ENCODE results near the gene MT1X.

Gene MT1X

GRCh38 chr16:56691885-56692284, 9.6 kb downstream of the MT1X start:
- H3K27me3 ChIP-seq (ENCODE audit: insufficient read depth, low read length), result peaks cover 2% of the 10 kb centered on the region
- H3K9me3 ChIP-seq (ENCODE audit: low read length), result no peaks in the 10 kb centered on the region
- H3K36me3 ChIP-seq (ENCODE audit: insufficient read depth, low read length), result no peaks in the 10 kb centered on the region
- H3K4me3 ChIP-seq (ENCODE audit: low read length), result no peak overlapping the region
- H2AFZ ChIP-seq (ENCODE audit: low read depth, low read length), result no peak overlapping the region
- H3K4me1 ChIP-seq (ENCODE audit: insufficient read depth, low read length), result no peaks in the 10 kb centered on the region

- no peak overlapping the region for H3K4me3 ChIP-seq (ENCODE audit: low read length)
- peaks cover 4% of the 10 kb centered on the region for H3K27me3 ChIP-seq (ENCODE audit: insufficient read depth, low read length)
These were observed 13.0 kb downstream of the MT1X start for GRCh38 chr16:56695246-56695645.

GRCh38 chr16:56697456-56698155, 15.3 kb downstream of the MT1X start:
- H3K4me3 ChIP-seq (ENCODE audit: low read length), result no peak overlapping the region
- no peaks in the 10 kb centered on the region for H3K36me3 ChIP-seq (ENCODE audit: insufficient read depth, low read length)
- H3K9me3 ChIP-seq (ENCODE audit: low read length), result no peaks in the 10 kb centered on the region
- H3K27me3 ChIP-seq (ENCODE audit: insufficient read depth, low read length), result peaks cover 4% of the 10 kb centered on the region
- H3K4me1 ChIP-seq (ENCODE audit: insufficient read depth, low read length), result peaks cover 5% of the 10 kb centered on the region
- H2AFZ ChIP-seq (ENCODE audit: low read depth, low read length), result no peak overlapping the region

More at GRCh38 chr16:56695246-56695645, 13.0 kb downstream of the MT1X start:
- H3K9me3 ChIP-seq (ENCODE audit: low read length), result no peaks in the 10 kb centered on the region
- no peaks in the 10 kb centered on the region for H3K4me1 ChIP-seq (ENCODE audit: insufficient read depth, low read length)
- H3K36me3 ChIP-seq (ENCODE audit: insufficient read depth, low read length), result no peaks in the 10 kb centered on the region
- H2AFZ ChIP-seq (ENCODE audit: low read depth, low read length), result no peak overlapping the region

- H3K27me3 ChIP-seq (ENCODE audit: insufficient read depth, low read length), result peaks cover 8% of the 10 kb centered on the region
- H3K9me3 ChIP-seq (ENCODE audit: low read length), result no peaks in the 10 kb centered on the region
- no peaks in the 10 kb centered on the region for H3K36me3 ChIP-seq (ENCODE audit: insufficient read depth, low read length)
- no peak overlapping the region for H2AFZ ChIP-seq (ENCODE audit: low read depth, low read length)
- no peak overlapping the region for H3K4me3 ChIP-seq (ENCODE audit: low read length)
- H3K4me1 ChIP-seq (ENCODE audit: insufficient read depth, low read length), result peaks cover 9% of the 10 kb centered on the region
These were observed 17.9 kb downstream of the MT1X start for GRCh38 chr16:56700195-56700594.

- Histone ChIP-seq H2AFZ (ENCODE audit: low read depth, low read length) (no peak overlapping the region), H3K9me3 (ENCODE audit: low read length) (no peaks in the 10 kb centered on the region), H3K4me1 (ENCODE audit: insufficient read depth, low read length) (peaks cover 9% of the 10 kb centered on the region), H3K27me3 (ENCODE audit: insufficient read depth, low read length) (peaks cover 9% of the 10 kb centered on the region), H3K4me3 (ENCODE audit: low read length) (no peak overlapping the region), H3K36me3 (ENCODE audit: insufficient read depth, low read length) (no peaks in the 10 kb centered on the region)
These were observed 18.4 kb downstream of the MT1X start for GRCh38 chr16:56700631-56701030.

- Histone ChIP-seq H3K4me3 (ENCODE audit: low read length) (no peak overlapping the region), H3K9me3 (ENCODE audit: low read length) (no peaks in the 10 kb centered on the region), H3K4me1 (ENCODE audit: insufficient read depth, low read length) (peaks cover 9% of the 10 kb centered on the region), H3K27me3 (ENCODE audit: insufficient read depth, low read length) (peaks cover 9% of the 10 kb centered on the region), H3K36me3 (ENCODE audit: insufficient read depth, low read length) (no peaks in the 10 kb centered on the region), H2AFZ (ENCODE audit: low read depth, low read length) (no peak overlapping the region)
These were observed 19.3 kb downstream of the MT1X start for GRCh38 chr16:56701534-56701933.

GRCh38 chr16:56702836-56703235, 20.6 kb downstream of the MT1X start:
- Histone ChIP-seq H3K36me3 (ENCODE audit: insufficient read depth, low read length) (no peaks in the 10 kb centered on the region), H2AFZ (ENCODE audit: low read depth, low read length) (no peak overlapping the region), H3K4me1 (ENCODE audit: insufficient read depth, low read length) (peaks cover 9% of the 10 kb centered on the region), H3K9me3 (ENCODE audit: low read length) (no peaks in the 10 kb centered on the region), H3K4me3 (ENCODE audit: low read length) (no peak overlapping the region), H3K27me3 (ENCODE audit: insufficient read depth, low read length) (peaks cover 9% of the 10 kb centered on the region)

GRCh38 chr16:56708525-56709442, 26.5 kb downstream of the MT1X start:
- Histone ChIP-seq H3K36me3 (ENCODE audit: insufficient read depth, low read length) (no peaks in the 10 kb centered on the region), H3K4me1 (ENCODE audit: insufficient read depth, low read length) (no peaks in the 10 kb centered on the region), H2AFZ (ENCODE audit: low read depth, low read length) (no peak overlapping the region), H3K9me3 (ENCODE audit: low read length) (no peaks in the 10 kb centered on the region), H3K27me3 (ENCODE audit: insufficient read depth, low read length) (peaks cover 15% of the 10 kb centered on the region), H3K4me3 (ENCODE audit: low read length) (no peak overlapping the region)

GRCh38 chr16:56709443-56710040, 27.3 kb downstream of the MT1X start:
- Histone ChIP-seq H3K27me3 (ENCODE audit: insufficient read depth, low read length) (peaks cover 15% of the 10 kb centered on the region), H2AFZ (ENCODE audit: low read depth, low read length) (no peak overlapping the region), H3K36me3 (ENCODE audit: insufficient read depth, low read length) (no peaks in the 10 kb centered on the region), H3K4me1 (ENCODE audit: insufficient read depth, low read length) (no peaks in the 10 kb centered on the region), H3K4me3 (ENCODE audit: low read length) (no peak overlapping the region), H3K9me3 (ENCODE audit: low read length) (no peaks in the 10 kb centered on the region)

- Histone ChIP-seq H2AFZ (ENCODE audit: low read depth, low read length) (no peak overlapping the region), H3K9me3 (ENCODE audit: low read length) (no peaks in the 10 kb centered on the region), H3K36me3 (ENCODE audit: insufficient read depth, low read length) (no peaks in the 10 kb centered on the region), H3K4me1 (ENCODE audit: insufficient read depth, low read length) (no peaks in the 10 kb centered on the region), H3K4me3 (ENCODE audit: low read length) (no peak overlapping the region), H3K27me3 (ENCODE audit: insufficient read depth, low read length) (peaks cover 11% of the 10 kb centered on the region)
These were observed 28.0 kb downstream of the MT1X start for GRCh38 chr16:56710181-56710737.

- no peaks in the 10 kb centered on the region for H3K9me3 ChIP-seq (ENCODE audit: low read length)
- no peak overlapping the region for H3K4me3 ChIP-seq (ENCODE audit: low read length)
- no peaks in the 10 kb centered on the region for H3K4me1 ChIP-seq (ENCODE audit: insufficient read depth, low read length)
These were observed 29.6 kb downstream of the MT1X start for GRCh38 chr16:56711862-56712261.

GRCh38 chr16:56713794-56714193, 31.5 kb downstream of the MT1X start:
- H3K4me3 ChIP-seq (ENCODE audit: low read length), result no peak overlapping the region
- no peaks in the 10 kb centered on the region for H3K4me1 ChIP-seq (ENCODE audit: insufficient read depth, low read length)
- peaks cover 14% of the 10 kb centered on the region for H3K27me3 ChIP-seq (ENCODE audit: insufficient read depth, low read length)
- H3K9me3 ChIP-seq (ENCODE audit: low read length), result no peaks in the 10 kb centered on the region
- no peak overlapping the region for H2AFZ ChIP-seq (ENCODE audit: low read depth, low read length)
- no peaks in the 10 kb centered on the region for H3K36me3 ChIP-seq (ENCODE audit: insufficient read depth, low read length)

More at GRCh38 chr16:56711862-56712261, 29.6 kb downstream of the MT1X start:
- Histone ChIP-seq H3K36me3 (ENCODE audit: insufficient read depth, low read length) (no peaks in the 10 kb centered on the region), H2AFZ (ENCODE audit: low read depth, low read length) (no peak overlapping the region), H3K27me3 (ENCODE audit: insufficient read depth, low read length) (peaks cover 14% of the 10 kb centered on the region)

GRCh38 chr16:56715126-56715525, 32.9 kb downstream of the MT1X start:
- no peaks in the 10 kb centered on the region for H3K36me3 ChIP-seq (ENCODE audit: insufficient read depth, low read length)
- H2AFZ ChIP-seq (ENCODE audit: low read depth, low read length), result no peak overlapping the region
- no peaks in the 10 kb centered on the region for H3K4me1 ChIP-seq (ENCODE audit: insufficient read depth, low read length)
- no peaks in the 10 kb centered on the region for H3K9me3 ChIP-seq (ENCODE audit: low read length)
- H3K4me3 ChIP-seq (ENCODE audit: low read length), result no peak overlapping the region
- H3K27me3 ChIP-seq (ENCODE audit: insufficient read depth, low read length), result peaks cover 4% of the 10 kb centered on the region

Measured in neuron (in vitro differentiated cells).